Astrocyte (in vitro differentiated cells and primary cell): ENCODE measurements around the gene SNAP25.

ENCODE experiments used
- EZH2 ChIP-seq: IDR thresholded peaks from 2 replicates; pipeline ENCODE4 v1.6.1; 2012; ENCODE audit warnings: mild to moderate bottlenecking, low read length, inconsistent platforms; ENCODE audit not compliant: insufficient read depth
- TF ChIP-seq, protein P1 (sequence below): IDR thresholded peaks from 2 replicates; pipeline ENCODE4 v1.5.1; 2011; ENCODE audit warnings: low read depth, mild to moderate bottlenecking, inconsistent platforms, low read length, moderate library complexity; ENCODE audit not compliant: insufficient read depth

DNA sequence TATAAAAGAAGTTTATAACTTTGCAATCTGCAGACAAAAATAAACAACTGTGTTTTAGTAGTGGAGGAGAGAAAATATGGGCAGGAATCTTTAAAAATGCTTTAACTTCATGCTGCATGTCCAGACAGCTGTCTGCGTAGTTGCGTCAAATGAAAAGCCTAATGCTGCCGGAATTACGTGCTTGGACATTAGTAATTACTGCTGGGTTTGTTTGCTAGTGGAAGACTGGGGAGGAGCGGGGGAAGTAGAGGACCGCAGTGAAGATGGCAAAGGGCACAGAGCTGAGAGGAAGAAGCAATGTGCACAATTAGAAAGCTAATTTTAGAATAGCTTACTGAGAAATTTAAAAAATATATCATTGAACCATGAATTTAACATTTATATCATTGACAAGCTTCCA lies 2.4 kb downstream of the SNAP25 start:
- TF ChIP-seq, protein P1, sequence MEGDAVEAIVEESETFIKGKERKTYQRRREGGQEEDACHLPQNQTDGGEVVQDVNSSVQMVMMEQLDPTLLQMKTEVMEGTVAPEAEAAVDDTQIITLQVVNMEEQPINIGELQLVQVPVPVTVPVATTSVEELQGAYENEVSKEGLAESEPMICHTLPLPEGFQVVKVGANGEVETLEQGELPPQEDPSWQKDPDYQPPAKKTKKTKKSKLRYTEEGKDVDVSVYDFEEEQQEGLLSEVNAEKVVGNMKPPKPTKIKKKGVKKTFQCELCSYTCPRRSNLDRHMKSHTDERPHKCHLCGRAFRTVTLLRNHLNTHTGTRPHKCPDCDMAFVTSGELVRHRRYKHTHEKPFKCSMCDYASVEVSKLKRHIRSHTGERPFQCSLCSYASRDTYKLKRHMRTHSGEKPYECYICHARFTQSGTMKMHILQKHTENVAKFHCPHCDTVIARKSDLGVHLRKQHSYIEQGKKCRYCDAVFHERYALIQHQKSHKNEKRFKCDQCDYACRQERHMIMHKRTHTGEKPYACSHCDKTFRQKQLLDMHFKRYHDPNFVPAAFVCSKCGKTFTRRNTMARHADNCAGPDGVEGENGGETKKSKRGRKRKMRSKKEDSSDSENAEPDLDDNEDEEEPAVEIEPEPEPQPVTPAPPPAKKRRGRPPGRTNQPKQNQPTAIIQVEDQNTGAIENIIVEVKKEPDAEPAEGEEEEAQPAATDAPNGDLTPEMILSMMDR = no peak
- no peak for TF ChIP-seq EZH2
